Cardiac muscle cell (in vitro differentiated cells and primary cell): ENCODE measurements around the gene LGALS1. TPM values are rescaled to one million over a fixed set of nuclear protein-coding genes. Genes with fewer than 3 reads are reported as not detected.

Source experiments
- DNase-seq, 2 donors: peaks; one replicate each; pipeline versions ENCODE4 v3.0.0 to v3.0.0-alpha.2; 2010 to 2017; ENCODE audit warnings: low read depth in 1 of 2, low spot score in 1 of 2
- H3K27ac ChIP-seq: fragments of 200-600 bp; sonication (generic); 2 replicates; pipeline ENCODE4 v1.5.1; 2016
- H3K27me3 ChIP-seq: fragments of 200-600 bp; sonication (generic); 2 replicates; pipeline ENCODE4 v1.6.0; 2016; ENCODE audit warnings: control low read depth
- H3K36me3 ChIP-seq: fragments of 200-600 bp; sonication (generic); 2 replicates; pipeline ENCODE4 v1.5.1; 2016; ENCODE audit warnings: control low read depth
- H3K4me1 ChIP-seq: fragments of 200-600 bp; sonication (generic); 2 replicates; pipeline ENCODE4 v1.8.1; 2017; ENCODE audit warnings: low read depth, mild to moderate bottlenecking, mixed run types
- H3K4me3 ChIP-seq: fragments of 200-600 bp; sonication (generic); 2 replicates; pipeline ENCODE4 v1.5.1; 2016; ENCODE audit warnings: mild to moderate bottlenecking
- H3K9me3 ChIP-seq: fragments of 200-600 bp; sonication (generic); 2 replicates; pipeline ENCODE4 v1.5.1; 2017; ENCODE audit warnings: low read depth, mild to moderate bottlenecking, control low read depth
- polyA plus RNA-seq: library from polyadenylated mRNA; unstranded; fragments of >200 nt; fragmentation: Nextera tagmentation; extraction: Ambion mirVana; gene quantifications from 2 replicates; pipeline ENCODE4 v1.2.1, GENCODE V29; 2016
- total RNA-seq: library from RNA; depleted of rRNA; stranded (reverse); fragments of >200 nt; gene quantifications from 2 replicates; pipeline ENCODE4 v1.2.3, GENCODE V29; 2016
- TF ChIP-seq, protein P1 (sequence below): IDR thresholded peaks from 2 replicates; pipeline ENCODE4 v1.5.1; 2012; ENCODE audit warnings: low read depth, mild to moderate bottlenecking, low read length

The LGALS1 gene
- total and polyA plus RNA-seq, 2 experiments from 2014 or later: 8.1 to 24.5 TPM

DNA sequence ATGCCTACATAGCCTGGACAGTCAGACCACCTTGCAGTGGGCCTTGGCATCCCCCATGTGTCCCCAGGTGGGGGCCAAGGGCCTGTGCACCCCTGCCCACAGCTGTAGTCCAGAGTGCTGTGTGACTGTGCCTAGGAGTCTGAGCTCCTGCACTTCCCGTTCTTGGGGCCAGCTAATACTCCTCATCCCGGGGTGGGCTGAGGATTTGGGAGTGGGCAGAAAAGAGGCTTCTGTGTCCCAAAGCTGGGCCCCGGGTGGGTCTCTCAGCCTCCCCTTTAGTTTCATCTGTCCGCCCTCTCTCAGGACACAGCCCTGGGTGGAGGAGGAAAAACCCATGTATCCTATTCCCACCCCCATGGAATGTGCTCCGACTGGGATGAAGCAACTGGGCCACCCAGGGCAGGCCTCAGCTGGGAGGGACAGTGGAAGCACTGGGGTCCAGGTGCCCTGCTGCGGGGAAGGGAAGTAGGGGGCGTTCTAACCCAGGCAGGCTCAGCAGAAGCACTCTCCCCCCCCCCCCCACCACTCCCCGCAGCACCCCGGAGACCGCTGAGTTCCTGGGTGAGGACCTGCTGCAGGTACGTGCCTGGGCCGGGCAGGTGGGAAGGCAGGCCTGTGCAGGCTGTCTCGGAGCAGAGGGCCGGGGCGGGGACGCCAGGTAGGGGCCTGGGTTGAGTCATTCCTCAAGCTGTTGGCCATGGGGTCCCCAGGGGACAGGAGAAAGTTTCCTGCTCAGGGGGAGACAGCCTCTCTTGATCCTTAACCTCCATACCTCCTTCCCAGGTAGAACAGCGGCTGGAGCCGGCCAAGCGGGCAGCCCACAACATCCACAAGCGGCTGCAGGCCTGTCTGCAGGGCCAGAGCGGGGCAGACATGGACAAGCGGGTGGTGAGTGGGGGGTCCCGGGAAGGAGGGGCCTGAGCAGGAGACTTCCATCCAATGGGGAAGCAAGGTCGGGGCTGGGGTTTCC is 34.6 kb upstream of the LGALS1 start:
- DNase-seq: peak in 1 of 2 donors; percentile 16
- no peaks in the 10 kb centered on the region for H3K27me3 ChIP-seq
- H3K4me3 ChIP-seq: peak overlapping the region; percentile 86
- peaks cover 8% of the 10 kb centered on the region for H3K4me1 ChIP-seq
- H3K9me3 ChIP-seq: no peaks in the 10 kb centered on the region
- H3K27ac ChIP-seq: no peak overlapping the region
- H3K36me3 ChIP-seq: no peaks in the 10 kb centered on the region
- TF ChIP-seq, protein P1, sequence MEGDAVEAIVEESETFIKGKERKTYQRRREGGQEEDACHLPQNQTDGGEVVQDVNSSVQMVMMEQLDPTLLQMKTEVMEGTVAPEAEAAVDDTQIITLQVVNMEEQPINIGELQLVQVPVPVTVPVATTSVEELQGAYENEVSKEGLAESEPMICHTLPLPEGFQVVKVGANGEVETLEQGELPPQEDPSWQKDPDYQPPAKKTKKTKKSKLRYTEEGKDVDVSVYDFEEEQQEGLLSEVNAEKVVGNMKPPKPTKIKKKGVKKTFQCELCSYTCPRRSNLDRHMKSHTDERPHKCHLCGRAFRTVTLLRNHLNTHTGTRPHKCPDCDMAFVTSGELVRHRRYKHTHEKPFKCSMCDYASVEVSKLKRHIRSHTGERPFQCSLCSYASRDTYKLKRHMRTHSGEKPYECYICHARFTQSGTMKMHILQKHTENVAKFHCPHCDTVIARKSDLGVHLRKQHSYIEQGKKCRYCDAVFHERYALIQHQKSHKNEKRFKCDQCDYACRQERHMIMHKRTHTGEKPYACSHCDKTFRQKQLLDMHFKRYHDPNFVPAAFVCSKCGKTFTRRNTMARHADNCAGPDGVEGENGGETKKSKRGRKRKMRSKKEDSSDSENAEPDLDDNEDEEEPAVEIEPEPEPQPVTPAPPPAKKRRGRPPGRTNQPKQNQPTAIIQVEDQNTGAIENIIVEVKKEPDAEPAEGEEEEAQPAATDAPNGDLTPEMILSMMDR: no peak

DNA sequence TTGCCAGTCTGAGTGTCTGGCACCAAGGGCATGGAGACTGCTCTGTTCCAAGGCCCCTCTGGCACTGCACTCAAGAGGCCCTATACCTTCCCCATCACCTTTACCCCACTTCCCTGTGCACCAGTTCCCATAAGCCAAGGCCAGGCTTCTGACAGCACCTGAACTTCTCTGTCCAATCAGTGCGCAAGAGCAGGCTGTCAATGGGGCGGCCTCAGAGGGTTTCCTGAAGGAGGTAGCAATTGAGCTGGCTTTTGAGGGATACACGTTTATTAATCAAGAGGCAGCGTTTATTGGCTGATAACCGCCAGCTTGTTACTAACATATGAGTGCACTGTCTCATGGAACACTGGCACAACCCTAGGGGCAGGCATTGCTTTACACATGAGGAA is 33.9 kb upstream of the LGALS1 start:
- no peak for DNase-seq
- no peak overlapping the region for H3K4me3 ChIP-seq
- H3K27ac ChIP-seq: no peak overlapping the region
- no peaks in the 10 kb centered on the region for H3K9me3 ChIP-seq
- H3K36me3 ChIP-seq: no peaks in the 10 kb centered on the region
- TF ChIP-seq, protein P1: no peak
- H3K27me3 ChIP-seq: no peaks in the 10 kb centered on the region
- H3K4me1 ChIP-seq: peaks cover 8% of the 10 kb centered on the region

DNA sequence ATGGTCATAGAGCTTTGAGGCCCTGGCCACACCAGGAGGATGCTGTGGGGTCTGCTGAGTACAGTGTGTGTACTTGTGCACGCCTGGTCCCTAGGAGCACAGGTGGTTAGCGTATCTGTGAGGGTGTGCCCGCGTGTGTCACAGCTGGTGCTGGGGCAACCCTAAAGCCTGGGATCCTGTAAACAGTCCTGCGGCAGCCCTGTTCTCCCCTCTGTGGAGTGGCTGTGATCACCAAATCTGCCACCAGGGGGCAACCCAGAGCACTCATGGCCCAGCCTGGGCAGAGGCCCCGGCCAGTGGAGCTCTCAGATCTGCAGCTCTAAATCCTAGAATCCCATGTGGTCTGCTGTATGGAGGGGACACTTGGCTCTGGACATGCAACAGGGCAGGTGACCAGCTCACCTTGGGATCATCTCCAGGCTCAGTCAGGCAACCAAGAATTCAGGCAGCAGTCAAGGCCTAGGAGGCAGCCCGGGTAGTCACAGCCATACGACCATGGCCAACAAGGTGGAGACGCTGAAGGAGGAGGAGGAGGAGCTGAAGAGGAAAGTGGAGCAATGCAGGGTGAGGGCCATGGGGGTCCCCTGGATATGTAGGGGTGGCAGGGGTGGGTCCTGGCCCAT is 32.1 kb upstream of the LGALS1 start:
- Histone ChIP-seq H3K4me3 (no peak overlapping the region), H3K36me3 (peaks cover 3% of the 10 kb centered on the region), H3K4me1 (peaks cover 8% of the 10 kb centered on the region), H3K27me3 (no peaks in the 10 kb centered on the region), H3K27ac (no peak overlapping the region), H3K9me3 (no peaks in the 10 kb centered on the region)
- peak; percentile 77 to 86 for DNase-seq
- TF ChIP-seq, protein P1: peak; percentile 91

DNA sequence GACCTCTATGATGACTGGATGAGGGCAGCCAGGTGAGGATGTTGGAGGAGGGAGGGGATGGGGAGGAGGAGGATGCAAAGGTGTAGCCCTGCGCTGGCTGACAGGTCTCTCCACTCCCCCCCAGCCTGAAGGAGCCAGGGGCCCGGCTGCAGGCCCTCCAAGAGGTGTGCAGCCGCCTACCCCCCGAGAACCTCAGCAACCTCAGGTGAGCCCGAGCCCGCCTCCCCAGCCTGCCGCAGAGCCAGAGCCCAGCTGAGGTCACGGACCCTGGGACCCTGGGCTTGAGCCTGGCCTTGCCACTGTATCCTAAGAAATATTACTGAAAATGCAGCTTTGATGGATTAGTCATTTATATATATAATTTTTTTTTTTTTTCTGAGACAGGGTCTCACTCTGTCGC is 28.1 kb upstream of the LGALS1 start:
- Histone ChIP-seq H3K4me1 (no peaks in the 10 kb centered on the region), H3K9me3 (no peaks in the 10 kb centered on the region), H3K27me3 (no peaks in the 10 kb centered on the region), H3K36me3 (peaks cover 8% of the 10 kb centered on the region), H3K27ac (no peak overlapping the region), H3K4me3 (no peak overlapping the region)
- TF ChIP-seq, protein P1: no peak
- no peak for DNase-seq

DNA sequence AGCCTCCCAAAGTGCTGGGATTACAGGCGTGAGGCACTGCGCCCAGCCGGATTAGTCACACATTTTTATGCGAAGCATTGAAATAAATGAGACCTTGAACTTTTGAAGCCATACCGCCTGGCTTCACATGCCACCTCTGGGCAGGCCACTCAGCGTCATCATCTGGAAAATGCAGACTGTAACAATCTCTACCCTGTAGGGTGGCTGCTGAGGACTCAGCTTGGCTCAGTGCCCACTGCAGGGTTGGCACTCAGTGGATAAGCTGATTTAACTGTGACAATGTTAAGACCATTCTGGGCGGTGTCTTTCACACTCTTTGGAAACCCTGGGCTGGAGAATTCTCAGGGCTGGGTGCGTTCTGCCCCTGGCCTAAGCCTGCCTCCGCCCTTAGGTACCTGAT is 27.5 kb upstream of the LGALS1 start:
- no peak for DNase-seq
- peaks cover 8% of the 10 kb centered on the region for H3K36me3 ChIP-seq

More for the DNA sequence above, 27.5 kb upstream of the LGALS1 start:
- TF ChIP-seq, protein P1: no peak
- Histone ChIP-seq H3K27ac (no peak overlapping the region), H3K4me1 (no peaks in the 10 kb centered on the region), H3K27me3 (no peaks in the 10 kb centered on the region), H3K9me3 (no peaks in the 10 kb centered on the region), H3K4me3 (no peak overlapping the region)
